GM21367 (cell line): ENCODE measurements around the gene NTN5.
"Not testable (repeated sequence)": the region's sequence is repeated elsewhere in the genome, so short reads cannot be mapped to it uniquely, and the experiment has no call there.

Experiments
- ATAC-seq: cut with Tn5 transposase; IDR thresholded peaks from one replicate; pipeline ENCODE4 v1.9.1; 2021; ENCODE audit not compliant: unreplicated experiment

NTN5 gene

GRCh38 chr19:48645620-48646000 lies 27.2 kb downstream of the NTN5 start:
- no peak for ATAC-seq

- ATAC-seq: no peak
These were observed 27.8 kb downstream of the NTN5 start for GRCh38 chr19:48644839-48645619.

GRCh38 chr19:48644355-48644754 lies 28.5 kb downstream of the NTN5 start:
- no peak for ATAC-seq

GRCh38 chr19:48642862-48643261 lies 30.0 kb downstream of the NTN5 start:
- ATAC-seq: no peak

- no peak for ATAC-seq
These were observed 31.0 kb downstream of the NTN5 start for GRCh38 chr19:48641850-48642249.

GRCh38 chr19:48639483-48640375 lies 33.1 kb downstream of the NTN5 start:
- ATAC-seq: no peak

GRCh38 chr19:48638831-48639381 lies 33.9 kb downstream of the NTN5 start:
- no peak for ATAC-seq

- peak; percentile 6 for ATAC-seq
These were observed 34.6 kb downstream of the NTN5 start for GRCh38 chr19:48637948-48638830.

- peak; percentile 52 for ATAC-seq
These were observed 35.3 kb downstream of the NTN5 start for GRCh38 chr19:48637449-48637947.

- no peak for ATAC-seq
These were observed 35.9 kb downstream of the NTN5 start, which contains the start of gene DBP for GRCh38 chr19:48636859-48637448. Gene DBP (minus strand): TSS chr19:48637379. CDS start chr19:48636994, 385 bp downstream.

- no peak for ATAC-seq
These were observed 36.6 kb downstream of the NTN5 start for GRCh38 chr19:48635966-48636858.

GRCh38 chr19:48635263-48635965 lies 37.4 kb downstream of the NTN5 start:
- ATAC-seq: no peak

GRCh38 chr19:48634424-48635262 lies 38.2 kb downstream of the NTN5 start:
- no peak for ATAC-seq

GRCh38 chr19:48634036-48634342 lies 38.8 kb downstream of the NTN5 start:
- no peak for ATAC-seq

- no peak for ATAC-seq
These were observed 39.4 kb downstream of the NTN5 start for GRCh38 chr19:48633148-48634035.

- ATAC-seq: no peak
These were observed 40.1 kb downstream of the NTN5 start for GRCh38 chr19:48632692-48633147.

GRCh38 chr19:48632286-48632685 lies 40.5 kb downstream of the NTN5 start:
- ATAC-seq: not testable (repeated sequence)
